Erythroblast (primary cell): ENCODE data around the gene PTTG1.

Source experiments
- DNase-seq, 2 experiments: peaks; one replicate each; lab custom pipeline; 2025; lab: John Stamatoyannopoulos, UW
- GATA1 ChIP-seq: IDR thresholded peaks from 2 replicates; pipeline ENCODE4 v1.6.1; 2011; ENCODE audit warnings: low read depth, mild to moderate bottlenecking, control low read depth, low read length, moderate library complexity
- POLR2A ChIP-seq: IDR thresholded peaks from 2 replicates; pipeline ENCODE4 v1.6.1; 2011; ENCODE audit warnings: mild to moderate bottlenecking, low read length

The PTTG1 gene

GRCh38 chr5:160437271-160437670, 15.6 kb downstream of the PTTG1 start:
- no peak for DNase-seq
- no peak for TF ChIP-seq POLR2A
- TF ChIP-seq GATA1 = no peak

DNA sequence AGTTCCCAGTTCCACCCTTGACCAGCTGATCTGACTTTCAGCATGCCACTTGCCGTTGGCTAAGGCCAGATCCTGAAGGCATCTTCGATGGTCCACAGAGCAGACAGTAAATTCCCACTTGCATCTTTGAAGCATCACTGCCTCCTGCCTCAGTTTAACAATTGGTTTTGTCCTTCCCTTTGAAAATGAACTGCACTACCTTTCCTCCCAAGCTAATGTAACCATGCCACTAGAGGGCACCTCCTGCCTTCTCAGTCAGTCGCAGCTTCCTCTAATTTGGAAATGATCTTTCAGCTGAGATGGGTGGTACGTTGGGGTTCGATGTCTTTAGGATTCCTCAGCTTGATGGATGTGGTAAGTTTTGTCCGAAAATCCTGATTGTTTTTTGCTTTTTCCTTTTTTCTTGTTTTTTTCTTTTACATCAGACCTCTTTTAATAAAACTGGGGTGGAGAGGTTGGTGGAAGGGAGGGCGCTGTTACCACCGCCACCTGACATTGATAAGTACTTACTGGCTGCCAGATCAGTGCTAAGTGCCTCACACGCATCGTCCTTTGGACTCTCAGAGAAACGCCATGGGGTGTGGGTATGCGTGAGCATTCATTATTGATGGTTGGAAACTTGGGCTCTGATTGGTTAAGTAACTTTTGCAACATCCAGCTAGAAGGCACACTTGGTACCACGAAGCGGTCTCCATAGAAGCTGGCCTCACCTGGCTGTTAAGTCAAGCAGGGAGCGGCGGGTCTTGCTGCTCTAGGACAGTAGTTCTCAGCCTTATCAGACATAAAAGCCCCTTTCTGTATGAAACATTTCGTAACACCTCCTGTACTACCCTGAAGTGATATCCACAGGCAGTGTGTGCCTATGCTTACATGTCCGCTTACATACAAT, 16.9 kb downstream of the PTTG1 start:
- TF ChIP-seq GATA1 (no peak), POLR2A (no peak)
- DNase-seq = peak; percentile 70 to 74

- TF ChIP-seq POLR2A (no peak), GATA1 (no peak)
Observed at GRCh38 chr5:160439205-160439600, 17.5 kb downstream of the PTTG1 start.

GRCh38 chr5:160441311-160441781, 19.7 kb downstream of the PTTG1 start:
- no peak for DNase-seq
- no peak for TF ChIP-seq POLR2A
- TF ChIP-seq GATA1 = no peak

More at GRCh38 chr5:160439205-160439600, 17.5 kb downstream of the PTTG1 start:
- peak; percentile 80 to 88 for DNase-seq

- DNase-seq = no peak
- TF ChIP-seq GATA1 (no peak), POLR2A (no peak)
Observed at GRCh38 chr5:160442824-160443431, 21.3 kb downstream of the PTTG1 start.

DNA sequence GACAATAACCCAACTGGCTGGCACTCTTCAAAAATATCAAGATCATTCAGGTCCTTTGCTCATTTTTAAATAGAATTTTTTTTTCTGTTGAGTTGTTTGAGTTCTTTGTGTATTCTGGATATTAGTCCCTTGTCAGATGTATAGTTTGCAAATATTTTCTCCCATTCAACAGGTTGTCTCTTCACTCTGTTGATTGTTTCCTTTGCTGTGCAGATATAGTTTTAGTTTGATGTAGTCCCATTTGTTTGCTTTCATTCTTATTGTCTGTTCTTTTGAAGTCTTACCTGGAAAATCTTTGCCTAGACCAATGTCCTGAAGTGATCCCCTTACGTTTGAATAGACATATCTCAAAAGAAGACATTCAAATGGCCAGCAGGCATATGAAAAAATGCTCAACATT, 22.8 kb downstream of the PTTG1 start:
- no peak for DNase-seq
- TF ChIP-seq POLR2A (no peak), GATA1 (no peak)

GRCh38 chr5:160445132-160445531, 23.5 kb downstream of the PTTG1 start:
- TF ChIP-seq GATA1 (no peak), POLR2A (no peak)
- DNase-seq = no peak

DNA sequence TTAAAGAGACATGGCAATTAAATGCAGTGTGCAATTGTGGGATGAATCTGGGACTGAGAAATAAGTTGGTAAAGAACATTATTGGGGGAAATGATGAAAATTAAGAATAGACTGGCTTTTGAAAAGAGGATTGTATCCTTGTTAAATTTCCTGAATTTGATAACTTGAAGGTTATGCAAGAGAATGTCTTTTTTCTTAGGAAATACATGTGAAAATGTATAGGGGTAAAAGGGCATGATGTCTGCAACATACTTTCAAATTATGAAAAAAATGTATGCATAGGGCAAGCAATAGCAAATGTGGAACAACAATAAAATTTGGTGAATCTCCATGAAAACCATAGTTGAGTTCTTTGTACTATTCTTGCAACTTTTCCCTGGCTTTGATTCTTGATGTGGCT, 24.1 kb downstream of the PTTG1 start:
- no peak for TF ChIP-seq POLR2A
- no peak for TF ChIP-seq GATA1

DNA sequence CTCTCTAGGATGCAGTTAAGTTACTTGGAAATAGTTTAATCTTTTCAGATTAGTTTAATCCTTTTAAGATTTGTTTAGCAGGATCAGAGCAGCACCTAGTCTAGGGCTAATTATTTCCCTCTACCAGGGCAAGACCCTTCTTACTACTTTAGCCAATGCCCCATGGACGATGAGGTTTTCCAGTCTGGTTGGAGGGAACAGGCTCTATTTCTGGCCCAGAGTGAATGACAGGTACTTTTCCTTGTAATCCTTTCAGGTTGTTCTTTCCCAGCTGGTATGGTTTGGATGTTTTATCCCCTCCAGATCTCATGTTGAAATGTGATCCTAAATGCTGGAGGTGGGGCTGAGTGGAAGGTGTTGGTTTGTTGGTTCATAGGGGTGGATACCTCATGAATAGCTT, 27.2 kb downstream of the PTTG1 start:
- DNase-seq = no peak
- no peak for TF ChIP-seq POLR2A
- no peak for TF ChIP-seq GATA1

More for the DNA sequence above, 24.1 kb downstream of the PTTG1 start:
- DNase-seq = no peak

DNA sequence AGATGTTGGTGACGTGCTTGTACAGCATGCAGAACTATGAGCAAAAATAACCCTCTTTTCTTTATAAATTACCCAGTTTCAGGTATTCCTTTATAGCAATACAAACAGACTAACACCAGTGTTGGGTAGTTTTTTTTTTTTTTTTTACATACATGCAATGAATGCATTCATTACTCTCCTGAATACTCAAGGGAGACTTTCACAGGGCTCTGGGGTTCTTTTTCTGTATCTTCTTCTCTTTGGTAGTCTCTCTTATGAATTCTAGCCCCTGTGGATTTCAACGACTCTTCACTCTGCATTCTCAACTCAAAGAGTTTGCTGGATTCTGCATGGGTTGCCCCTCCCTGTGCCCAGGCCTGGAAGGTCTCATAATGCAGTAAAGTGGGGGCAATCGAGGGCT, 27.8 kb downstream of the PTTG1 start:
- TF ChIP-seq GATA1 = no peak
- TF ChIP-seq POLR2A = no peak
- DNase-seq = no peak

- TF ChIP-seq GATA1 (no peak), POLR2A (no peak)
- no peak for DNase-seq
Observed at GRCh38 chr5:160450164-160450932, 28.7 kb downstream of the PTTG1 start.

- TF ChIP-seq POLR2A = no peak
- TF ChIP-seq GATA1 = no peak
- DNase-seq = no peak
Observed at GRCh38 chr5:160451281-160451680, 29.6 kb downstream of the PTTG1 start.

DNA sequence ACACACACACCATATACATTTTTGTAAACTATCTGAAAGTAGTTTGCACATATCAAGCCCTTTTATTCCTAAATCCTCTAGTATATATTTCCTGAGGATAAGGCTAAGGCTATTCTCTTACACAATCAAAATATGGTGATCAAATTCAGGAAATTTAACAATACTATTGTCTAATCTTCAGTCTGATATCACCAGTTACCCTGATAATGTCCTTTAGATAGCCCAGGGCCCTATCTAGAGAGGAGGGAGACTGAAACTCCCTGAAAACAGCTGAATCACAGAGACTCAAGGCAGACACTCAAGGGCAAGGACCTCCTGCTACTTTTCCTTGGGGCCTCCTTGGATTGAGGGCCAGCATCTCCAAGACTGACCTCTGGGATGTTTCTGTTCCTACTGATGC, 30.4 kb downstream of the PTTG1 start:
- TF ChIP-seq GATA1 = no peak
- no peak for TF ChIP-seq POLR2A

GRCh38 chr5:160452795-160453194, 31.1 kb downstream of the PTTG1 start:
- TF ChIP-seq GATA1 = no peak
- no peak for TF ChIP-seq POLR2A
- DNase-seq = no peak

More for the DNA sequence above, 30.4 kb downstream of the PTTG1 start:
- DNase-seq = no peak
